Keratinocyte (primary cell): Measurements from ENCODE around the gene RPUSD4. TPM values are rescaled to one million over a fixed set of nuclear protein-coding genes. Genes with fewer than 3 reads are reported as not detected.

Source experiments
- DNase-seq: peaks from one replicate; pipeline ENCODE4 v3.0.0-alpha.2; 2011; ENCODE audit warnings: low read depth, missing footprints, low spot score
- FAIRE-seq: peaks from 2 replicates; lab custom pipeline; 2011; peaks lifted over from hg19 to GRCh38; lab: Jason Lieb, UNC
- H2AFZ ChIP-seq: 2 replicates; pipeline ENCODE4 v1.6.0; 2012; ENCODE audit warnings: low read length, control low read depth, inconsistent platforms; ENCODE audit not compliant: control insufficient read depth
- H3K27ac ChIP-seq: 2 replicates; pipeline ENCODE4 v1.5.1; 2011; ENCODE audit warnings: low read length; ENCODE audit not compliant: control insufficient read depth, insufficient read depth
- H3K27me3 ChIP-seq: 3 replicates; pipeline ENCODE4 v1.6.0; 2011; ENCODE audit warnings: low read length; ENCODE audit not compliant: control insufficient read depth, insufficient read depth; ENCODE audit errors: extremely low read depth
- H3K36me3 ChIP-seq, 2 experiments: 2 replicates in 1 of 2; 3 replicates in 1 of 2; pipeline ENCODE4 v1.5.1; 2011; ENCODE audit warnings: low read length in 2 of 2, mild to moderate bottlenecking in 1 of 2; ENCODE audit not compliant: control insufficient read depth in 2 of 2, insufficient read depth in 2 of 2; ENCODE audit errors: extremely low read depth in 1 of 2
- H3K4me1 ChIP-seq: 3 replicates; pipeline ENCODE4 v1.5.1; 2011; ENCODE audit warnings: low read length; ENCODE audit not compliant: control insufficient read depth, insufficient read depth; ENCODE audit errors: extremely low read depth
- H3K4me2 ChIP-seq: 3 replicates; pipeline ENCODE4 v1.6.0; 2011; ENCODE audit warnings: low read depth, low read length; ENCODE audit not compliant: control insufficient read depth, insufficient read depth; ENCODE audit errors: extremely low read depth
- H3K4me3 ChIP-seq, 3 experiments: fragments of 200-600 bp in 1 of 3; sonication (generic) in 1 of 3; 2 replicates in 2 of 3; 3 replicates in 1 of 3; pipeline ENCODE4 v1.5.1; 2011 to 2016; ENCODE audit warnings: low read length in 3 of 3, mild to moderate bottlenecking in 3 of 3, control low read depth in 2 of 3, inconsistent platforms in 1 of 3, low read depth in 1 of 3, mixed read lengths in 1 of 3, mixed run types in 1 of 3, moderate library complexity in 1 of 3; ENCODE audit not compliant: control insufficient read depth in 2 of 3, insufficient read depth in 2 of 3; ENCODE audit errors: extremely low read depth in 1 of 3
- H3K79me2 ChIP-seq: 2 replicates; pipeline ENCODE4 v1.6.0; 2012; ENCODE audit warnings: low read length; ENCODE audit not compliant: control insufficient read depth, insufficient read depth
- H3K9ac ChIP-seq: 3 replicates; pipeline ENCODE4 v1.6.0; 2011; ENCODE audit warnings: low read length; ENCODE audit not compliant: control insufficient read depth, insufficient read depth; ENCODE audit errors: extremely low read depth
- H3K9me1 ChIP-seq: 3 replicates; pipeline ENCODE4 v1.6.0; 2011; ENCODE audit warnings: low read length; ENCODE audit not compliant: control insufficient read depth, insufficient read depth; ENCODE audit errors: extremely low read depth
- H3K9me3 ChIP-seq: 2 replicates; pipeline ENCODE4 v1.5.1; 2012; ENCODE audit warnings: low read depth, low read length; ENCODE audit not compliant: control insufficient read depth
- H4K20me1 ChIP-seq: 3 replicates; pipeline ENCODE4 v1.6.0; 2011; ENCODE audit warnings: low read length; ENCODE audit not compliant: control insufficient read depth, insufficient read depth; ENCODE audit errors: extremely low read depth
- CTCF ChIP-seq, 3 experiments: IDR thresholded peaks in 1 of 3; conservative IDR thresholded peaks in 1 of 3; optimal IDR thresholded peaks in 1 of 3; 2 replicates in 2 of 3; 3 replicates in 1 of 3; pipeline versions ENCODE3 to v1.5.1; 2011; ENCODE audit warnings: low read length in 3 of 3, mild to moderate bottlenecking in 3 of 3, moderate library complexity in 2 of 3, control low read depth in 1 of 3, inconsistent platforms in 1 of 3; ENCODE audit not compliant: insufficient read depth in 2 of 3; ENCODE audit errors: extremely low read depth in 1 of 3
- EZH2 ChIP-seq: IDR thresholded peaks from one replicate; pipeline ENCODE4 v1.6.1; 2012; ENCODE audit warnings: inconsistent platforms, mild to moderate bottlenecking, low read length, moderate library complexity
- dilution Hi-C: fragments of 300-500 bp; cut with MboI; formaldehyde crosslinking; loops from one replicate; pipeline ENCODE4 v1.7.0; 2020; ENCODE audit warnings: low sequenced_read_pairs; ENCODE audit not compliant: extremely low pct_ligation_motif_present
- polyA plus RNA-seq, 5 experiments: library from polyadenylated mRNA; depleted of rRNA in 3 of 5; stranded (reverse) in 3 of 5; stranded (forward) in 1 of 5; unstranded in 1 of 5; fragments of >200 nt; gene quantifications; 1 replicate in 1 of 5; 2 replicates in 3 of 5; 3 replicates in 1 of 5; pipeline versions ENCODE4 v1.2.1 to v1.2.3, GENCODE V29; 2011 to 2012; ENCODE audit warnings: missing spikeins in 2 of 5, low read depth in 1 of 5, low replicate concordance in 1 of 5

RPUSD4 gene
- polyA plus RNA-seq, 1 donor (not counting 4 experiments of a cell fraction or from before 2014, with no cell fraction given) = 23.8 TPM

DNA sequence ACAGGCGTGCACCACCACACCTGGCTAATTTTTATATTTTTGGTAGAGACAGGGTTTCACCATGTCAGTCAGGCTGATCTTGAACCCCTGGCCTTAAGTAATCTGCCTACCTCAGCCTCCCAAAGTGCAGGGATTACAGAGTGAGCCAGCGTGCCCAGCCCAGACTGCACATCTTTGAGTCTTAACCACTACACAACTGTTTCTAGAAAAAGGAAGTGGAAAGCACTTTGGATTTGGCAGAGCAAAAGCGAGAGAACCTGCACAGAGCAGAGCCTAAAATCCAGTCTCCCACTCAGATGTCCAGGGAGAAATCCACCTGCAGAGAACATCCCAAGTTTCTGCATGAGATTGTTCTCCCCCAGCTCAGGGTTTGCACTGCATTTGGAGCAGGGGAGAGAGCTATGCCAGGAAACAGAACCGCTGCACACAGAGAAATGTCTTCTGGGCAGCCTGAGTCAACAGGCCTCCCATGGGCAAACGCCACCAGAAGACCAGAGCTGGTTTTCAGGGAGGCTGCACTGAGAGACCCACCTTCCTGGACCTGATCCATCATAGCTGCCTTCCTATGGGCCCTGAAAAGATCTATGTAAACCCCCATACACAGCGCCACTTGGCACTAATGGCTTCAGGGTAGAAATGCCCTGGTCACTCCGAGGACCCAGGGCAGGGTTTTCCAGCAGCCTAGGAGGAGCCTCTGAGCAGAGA is 54.0 kb downstream of the RPUSD4 start:
- H3K4me1 ChIP-seq = no peaks in the 10 kb centered on the region
- no peak for TF ChIP-seq EZH2
- TF ChIP-seq CTCF (optimal IDR thresholded peaks at IDR 0.05 in 1 of 3, IDR thresholded peaks at IDR 0.05 in 1 of 3, conservative IDR thresholded peaks at IDR 0.05 in 1 of 3; ENCODE audit: extremely low read depth in 1 of 3, insufficient read depth in 2 of 3, low read length in 3 of 3) = no peak
- no peak overlapping the region for H3K27ac ChIP-seq
- dilution Hi-C loops = no loop called here
- no peaks in the 10 kb centered on the region for H3K36me3 ChIP-seq
- no peaks in the 10 kb centered on the region for H4K20me1 ChIP-seq
- no peak overlapping the region for H3K4me3 ChIP-seq
- H3K27me3 ChIP-seq = no peaks in the 10 kb centered on the region
- DNase-seq = no peak
- no peak for FAIRE-seq
- no peaks in the 10 kb centered on the region for H3K9me3 ChIP-seq
- no peak overlapping the region for H3K4me2 ChIP-seq
- no peak overlapping the region for H3K9ac ChIP-seq
- no peaks in the 10 kb centered on the region for H3K79me2 ChIP-seq
- H3K9me1 ChIP-seq = no peaks in the 10 kb centered on the region
- H2AFZ ChIP-seq = no peak overlapping the region

DNA sequence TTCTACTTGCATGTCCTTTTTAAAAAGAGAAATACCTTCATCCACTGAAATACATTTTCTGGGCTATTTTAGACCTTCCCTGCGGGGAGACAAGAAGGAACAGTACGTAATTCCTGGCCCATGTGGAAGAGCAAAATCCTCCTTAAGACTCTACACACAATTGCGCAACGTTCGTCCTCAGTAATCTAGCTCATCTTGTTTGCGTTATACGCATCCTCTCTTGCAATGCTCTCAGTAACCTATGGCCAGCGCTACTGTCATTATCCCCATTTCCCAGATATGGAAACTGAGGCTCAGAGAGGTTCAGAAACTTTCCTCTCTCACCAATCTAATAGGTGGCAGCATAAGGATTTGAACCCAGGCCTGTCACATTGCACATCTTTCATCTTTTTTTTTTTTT is 54.6 kb downstream of the RPUSD4 start:
- H3K36me3 ChIP-seq = no peaks in the 10 kb centered on the region
- no peaks in the 10 kb centered on the region for H3K9me3 ChIP-seq
- no peaks in the 10 kb centered on the region for H3K4me1 ChIP-seq
- H3K9me1 ChIP-seq = no peaks in the 10 kb centered on the region
- dilution Hi-C loops = no loop called here
- no peaks in the 10 kb centered on the region for H3K27me3 ChIP-seq
- no peak for FAIRE-seq
- DNase-seq = no peak
- no peak overlapping the region for H2AFZ ChIP-seq
- no peak for TF ChIP-seq EZH2
- TF ChIP-seq CTCF (optimal IDR thresholded peaks at IDR 0.05 in 1 of 3, IDR thresholded peaks at IDR 0.05 in 1 of 3, conservative IDR thresholded peaks at IDR 0.05 in 1 of 3; ENCODE audit: extremely low read depth in 1 of 3, insufficient read depth in 2 of 3, low read length in 3 of 3) = no peak
- H3K4me2 ChIP-seq = no peak overlapping the region
- H3K9ac ChIP-seq = no peak overlapping the region
- no peak overlapping the region for H3K4me3 ChIP-seq
- H3K27ac ChIP-seq = no peak overlapping the region
- H3K79me2 ChIP-seq = no peaks in the 10 kb centered on the region
- H4K20me1 ChIP-seq = no peaks in the 10 kb centered on the region
